K562 (cell line): ENCODE data around the gene DDAH2. TPM values are rescaled to one million over a fixed set of nuclear protein-coding genes. Genes with fewer than 3 reads are reported as not detected.

ENCODE experiments used
- BCL6 ChIP-seq: fragments of 250-450 bp; sonication (Bioruptor Pico); IDR thresholded peaks from 2 replicates; pipeline ENCODE4 v1.4.0; 2020
- POLR2A ChIP-seq: fragments of 450-650 bp; conservative IDR thresholded peaks from 2 replicates; pipeline ENCODE4 v1.6.1; 2016
- POLR2AphosphoS2 ChIP-seq: IDR thresholded peaks from 2 replicates; pipeline ENCODE4 v1.6.1; 2012; ENCODE audit warnings: low read length, improper control_type of control experiment
- POLR2B ChIP-seq: fragments of 450-650 bp; IDR thresholded peaks from 2 replicates; pipeline ENCODE4 v1.6.1; 2018; ENCODE audit warnings: low read depth; ENCODE audit not compliant: partially characterized antibody
- POLR2G ChIP-seq: fragments of 200-400 bp; formaldehyde crosslinking; IDR thresholded peaks from 2 replicates; pipeline ENCODE4 v1.6.1; 2017; ENCODE audit warnings: low read depth, mild to moderate bottlenecking, antibody characterized with exemption, low read length, moderate library complexity
- PRMT5 ChIP-seq: sonication (generic); formaldehyde crosslinking; IDR thresholded peaks from 2 replicates; pipeline ENCODE4 v1.5.0; 2020; ENCODE audit warnings: missing genetic modification reagents
- SMAD1 ChIP-seq: fragments of 150-350 bp; IDR thresholded peaks from 2 replicates; pipeline ENCODE4 v1.6.1; 2014; ENCODE audit warnings: low read length, low read depth; ENCODE audit not compliant: partially characterized antibody
- SMARCA5 ChIP-seq: fragments of 450-650 bp; IDR thresholded peaks from 2 replicates; pipeline ENCODE4 v1.6.1; 2016
- SRSF7 ChIP-seq: fragments of 200-400 bp; formaldehyde crosslinking; optimal IDR thresholded peaks from 2 replicates; pipeline ENCODE3; 2017; ENCODE audit warnings: mild to moderate bottlenecking, low read depth, low read length
- SRSF9 ChIP-seq: fragments of 200-400 bp; formaldehyde crosslinking; IDR thresholded peaks from 2 replicates; pipeline ENCODE4 v1.6.1; 2017; ENCODE audit warnings: low read depth, low read length, borderline replicate concordance
- SUPT5H ChIP-seq: fragments of 450-650 bp; IDR thresholded peaks from 2 replicates; pipeline ENCODE4 v1.6.1; 2016
- ZNF431 ChIP-seq: sonication (generic); formaldehyde crosslinking; IDR thresholded peaks from 2 replicates; pipeline ENCODE4 v1.8.0; 2022; ENCODE audit warnings: mild to moderate bottlenecking, missing genetic modification reagents
- polyA plus RNA-seq, 8 experiments: library from polyadenylated mRNA; depleted of rRNA in 4 of 8; stranded (reverse) in 5 of 8; unstranded in 3 of 8; fragments of >200 nt; fragmentation: Nextera tagmentation in 2 of 8; fragmentation: Illumina TruSeq in 1 of 8; extraction: Ambion mirVana in 2 of 8; extraction: Trizol in 1 of 8; gene quantifications; 2 replicates each; pipeline versions ENCODE4 v1.2.1 to v1.2.3, GENCODE V29; 2011 to 2014; ENCODE audit warnings: inconsistent platforms in 1 of 8, missing spikeins in 1 of 8
- total RNA-seq, 7 experiments: library from RNA; depleted of rRNA in 6 of 7; stranded (reverse); fragments of >200 nt in 6 of 7; fragmentation: Illumina TruSeq in 2 of 7; extraction: Trizol in 2 of 7; gene quantifications; 2 replicates each; pipeline versions ENCODE4 v1.2.1 to v1.2.3, GENCODE V29; 2011 to 2021; ENCODE audit warnings: low replicate concordance in 1 of 7
- TF ChIP-seq, protein P1 (sequence below): fragments of 450-650 bp; IDR thresholded peaks from 2 replicates; pipeline ENCODE4 v1.6.1; 2017; ENCODE audit warnings: antibody characterized with exemption, mild to moderate bottlenecking
- TF ChIP-seq, protein P2 (sequence below): fragments of 150-350 bp; IDR thresholded peaks from 2 replicates; pipeline ENCODE4 v1.6.1; 2014; ENCODE audit warnings: low read depth, mild to moderate bottlenecking, low read length, borderline replicate concordance
- TF ChIP-seq, protein P3 (sequence below): sonication (generic); formaldehyde crosslinking; IDR thresholded peaks from 2 replicates; pipeline ENCODE4 v1.9.0; 2022; ENCODE audit warnings: mild to moderate bottlenecking, missing genetic modification reagents

The DDAH2 gene
- total and polyA plus RNA-seq, 9 of the 15 experiments (the other 6 are each of a cell fraction or from before 2014, with no cell fraction given) = 1.8 to 45.4 (median 21.4) TPM

DNA sequence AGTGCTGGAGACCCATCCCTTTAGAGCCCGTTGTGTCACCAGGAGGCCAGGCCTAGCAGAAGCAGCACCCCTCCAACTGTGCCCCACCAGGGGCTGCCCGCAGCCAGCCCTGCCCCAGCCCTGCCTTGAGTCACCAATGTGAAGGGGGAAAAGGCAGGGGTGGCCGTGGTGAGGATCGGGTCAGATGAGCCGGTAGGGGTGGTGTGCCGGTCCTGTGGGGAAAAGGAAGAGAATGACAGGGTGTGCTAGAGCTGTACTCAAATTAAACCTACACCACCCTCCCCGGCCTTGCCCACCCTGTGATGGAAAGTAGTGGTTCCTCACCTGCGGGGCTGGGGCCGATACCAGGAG is 36.4 kb upstream of the DDAH2 start (continued):
- TF ChIP-seq, protein P1, sequence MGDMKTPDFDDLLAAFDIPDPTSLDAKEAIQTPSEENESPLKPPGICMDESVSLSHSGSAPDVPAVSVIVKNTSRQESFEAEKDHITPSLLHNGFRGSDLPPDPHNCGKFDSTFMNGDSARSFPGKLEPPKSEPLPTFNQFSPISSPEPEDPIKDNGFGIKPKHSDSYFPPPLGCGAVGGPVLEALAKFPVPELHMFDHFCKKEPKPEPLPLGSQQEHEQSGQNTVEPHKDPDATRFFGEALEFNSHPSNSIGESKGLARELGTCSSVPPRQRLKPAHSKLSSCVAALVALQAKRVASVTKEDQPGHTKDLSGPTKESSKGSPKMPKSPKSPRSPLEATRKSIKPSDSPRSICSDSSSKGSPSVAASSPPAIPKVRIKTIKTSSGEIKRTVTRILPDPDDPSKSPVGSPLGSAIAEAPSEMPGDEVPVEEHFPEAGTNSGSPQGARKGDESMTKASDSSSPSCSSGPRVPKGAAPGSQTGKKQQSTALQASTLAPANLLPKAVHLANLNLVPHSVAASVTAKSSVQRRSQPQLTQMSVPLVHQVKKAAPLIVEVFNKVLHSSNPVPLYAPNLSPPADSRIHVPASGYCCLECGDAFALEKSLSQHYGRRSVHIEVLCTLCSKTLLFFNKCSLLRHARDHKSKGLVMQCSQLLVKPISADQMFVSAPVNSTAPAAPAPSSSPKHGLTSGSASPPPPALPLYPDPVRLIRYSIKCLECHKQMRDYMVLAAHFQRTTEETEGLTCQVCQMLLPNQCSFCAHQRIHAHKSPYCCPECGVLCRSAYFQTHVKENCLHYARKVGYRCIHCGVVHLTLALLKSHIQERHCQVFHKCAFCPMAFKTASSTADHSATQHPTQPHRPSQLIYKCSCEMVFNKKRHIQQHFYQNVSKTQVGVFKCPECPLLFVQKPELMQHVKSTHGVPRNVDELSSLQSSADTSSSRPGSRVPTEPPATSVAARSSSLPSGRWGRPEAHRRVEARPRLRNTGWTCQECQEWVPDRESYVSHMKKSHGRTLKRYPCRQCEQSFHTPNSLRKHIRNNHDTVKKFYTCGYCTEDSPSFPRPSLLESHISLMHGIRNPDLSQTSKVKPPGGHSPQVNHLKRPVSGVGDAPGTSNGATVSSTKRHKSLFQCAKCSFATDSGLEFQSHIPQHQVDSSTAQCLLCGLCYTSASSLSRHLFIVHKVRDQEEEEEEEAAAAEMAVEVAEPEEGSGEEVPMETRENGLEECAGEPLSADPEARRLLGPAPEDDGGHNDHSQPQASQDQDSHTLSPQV = no peak
- TF ChIP-seq BCL6 (CRISPR knock-in tag) (no peak), POLR2B (peak; percentile 41), SRSF7 (no peak), SMARCA5 (no peak), PRMT5 (CRISPR knock-in tag) (no peak), POLR2G (peak; percentile 20; the same call in 1 of the 2 replicates), SMAD1 (no peak), SUPT5H (peak; percentile 41; the same call in 1 of the 2 replicates), ZNF431 (CRISPR knock-in tag) (no peak), POLR2AphosphoS2 (peak; percentile 85), SRSF9 (no peak), POLR2A (0 out of 2 replicates have a peak, but pooled peaks have one; percentile 35)
- TF ChIP-seq, protein P2, sequence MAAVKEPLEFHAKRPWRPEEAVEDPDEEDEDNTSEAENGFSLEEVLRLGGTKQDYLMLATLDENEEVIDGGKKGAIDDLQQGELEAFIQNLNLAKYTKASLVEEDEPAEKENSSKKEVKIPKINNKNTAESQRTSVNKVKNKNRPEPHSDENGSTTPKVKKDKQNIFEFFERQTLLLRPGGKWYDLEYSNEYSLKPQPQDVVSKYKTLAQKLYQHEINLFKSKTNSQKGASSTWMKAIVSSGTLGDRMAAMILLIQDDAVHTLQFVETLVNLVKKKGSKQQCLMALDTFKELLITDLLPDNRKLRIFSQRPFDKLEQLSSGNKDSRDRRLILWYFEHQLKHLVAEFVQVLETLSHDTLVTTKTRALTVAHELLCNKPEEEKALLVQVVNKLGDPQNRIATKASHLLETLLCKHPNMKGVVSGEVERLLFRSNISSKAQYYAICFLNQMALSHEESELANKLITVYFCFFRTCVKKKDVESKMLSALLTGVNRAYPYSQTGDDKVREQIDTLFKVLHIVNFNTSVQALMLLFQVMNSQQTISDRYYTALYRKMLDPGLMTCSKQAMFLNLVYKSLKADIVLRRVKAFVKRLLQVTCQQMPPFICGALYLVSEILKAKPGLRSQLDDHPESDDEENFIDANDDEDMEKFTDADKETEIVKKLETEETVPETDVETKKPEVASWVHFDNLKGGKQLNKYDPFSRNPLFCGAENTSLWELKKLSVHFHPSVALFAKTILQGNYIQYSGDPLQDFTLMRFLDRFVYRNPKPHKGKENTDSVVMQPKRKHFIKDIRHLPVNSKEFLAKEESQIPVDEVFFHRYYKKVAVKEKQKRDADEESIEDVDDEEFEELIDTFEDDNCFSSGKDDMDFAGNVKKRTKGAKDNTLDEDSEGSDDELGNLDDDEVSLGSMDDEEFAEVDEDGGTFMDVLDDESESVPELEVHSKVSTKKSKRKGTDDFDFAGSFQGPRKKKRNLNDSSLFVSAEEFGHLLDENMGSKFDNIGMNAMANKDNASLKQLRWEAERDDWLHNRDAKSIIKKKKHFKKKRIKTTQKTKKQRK = no peak
- TF ChIP-seq, protein P3, sequence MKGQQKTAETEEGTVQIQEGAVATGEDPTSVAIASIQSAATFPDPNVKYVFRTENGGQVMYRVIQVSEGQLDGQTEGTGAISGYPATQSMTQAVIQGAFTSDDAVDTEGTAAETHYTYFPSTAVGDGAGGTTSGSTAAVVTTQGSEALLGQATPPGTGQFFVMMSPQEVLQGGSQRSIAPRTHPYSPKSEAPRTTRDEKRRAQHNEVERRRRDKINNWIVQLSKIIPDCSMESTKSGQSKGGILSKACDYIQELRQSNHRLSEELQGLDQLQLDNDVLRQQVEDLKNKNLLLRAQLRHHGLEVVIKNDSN (CRISPR knock-in tag) = 0 out of 2 replicates have a peak, but pooled peaks have one; percentile 7
